ENCODE data around the gene THSD4. TPM values are rescaled to one million over a fixed set of nuclear protein-coding genes. Genes with fewer than 3 reads are reported as not detected.

THSD4 gene
- total and polyA plus RNA-seq, 2 of the 8 experiments (the other 6 are each of a cell fraction or from before 2014, with no cell fraction given): 2.5 to 6.2 TPM

- H2BK120ac ChIP-seq (replicated peaks; ENCODE audit: low read depth, low read length): no peak overlapping the region
- H3K4ac ChIP-seq (replicated peaks; ENCODE audit: insufficient read length, low read depth, low read length): no peak overlapping the region
- no peak overlapping the region for H3K4me2 ChIP-seq (ENCODE audit: insufficient read depth in 1 of 2, low read depth in 2 of 2, low read length in 2 of 2)
- H3K23ac ChIP-seq (ENCODE audit: insufficient read length): no peak overlapping the region
- DNase-seq (ENCODE audit: low read depth in 1 of 2, low spot score in 2 of 2): no peak
- no peak overlapping the region for H3K9ac ChIP-seq (replicated peaks in 1 of 4; ENCODE audit: extremely low read depth in 1 of 4, low read depth in 3 of 4, low read length in 3 of 4)
- 87% methylated on average over 2 of the region's 2 CpGs; no CpG with 5 or more reads in 1 of the 2 experiments for WGBS, 2 experiments (ENCODE audit: extremely low coverage in 1 of 2, insufficient coverage in 1 of 2, insufficient read length in 1 of 2, insufficient replicate concordance in 2 of 2, low coverage in 1 of 2, low lambda C conversion rate in 2 of 2, missing lambda C conversion rate in 1 of 2)
- no peak overlapping the region for H3K27ac ChIP-seq (ENCODE audit: low read depth, low read length)
- no peak overlapping the region for H3K56ac ChIP-seq (replicated peaks; ENCODE audit: insufficient read length, low read depth, low read length)
- H4K20me1 ChIP-seq (replicated peaks in 1 of 2; ENCODE audit: control insufficient read depth in 1 of 2, insufficient read depth in 2 of 2, low read length in 2 of 2): no peaks in the 10 kb centered on the region
- no peak for FAIRE-seq
- no peak overlapping the region for H4K5ac ChIP-seq (ENCODE audit: insufficient read length, low read depth, low read length)
- no peaks in the 10 kb centered on the region for H3K27me3 ChIP-seq (replicated peaks in 1 of 4; ENCODE audit: control insufficient read depth in 3 of 4, extremely low read depth in 1 of 4, insufficient read depth in 3 of 4, low read length in 3 of 4)
- no peak overlapping the region for H3K18ac ChIP-seq (ENCODE audit: extremely low read depth, low read length)
- POLR2A ChIA-PET (ENCODE audit: partially characterized antibody): no interaction called here
- no peak overlapping the region for H2BK12ac ChIP-seq (ENCODE audit: low read depth, low read length)
- no peak overlapping the region for H2AK5ac ChIP-seq (ENCODE audit: low read depth, low read length)
- no peak overlapping the region for H2BK15ac ChIP-seq (ENCODE audit: low read length)
- no peak overlapping the region for H3K14ac ChIP-seq (ENCODE audit: insufficient read length)
- no peaks in the 10 kb centered on the region for H3K9me3 ChIP-seq (ENCODE audit: insufficient read depth in 2 of 2, low read depth in 1 of 2, low read length in 1 of 2)
- no peak overlapping the region for H4K91ac ChIP-seq (replicated peaks; ENCODE audit: insufficient read length, low read length)
- CTCF ChIA-PET (ENCODE audit: partially characterized antibody): interaction anchor here (0.6 to 1.8 kb wide), 11 partner anchors 17 to 792 kb away, joined by 3 to 7 read pairs (median 3); no protein-coding TSS in a partner anchor
- H2BK5ac ChIP-seq (ENCODE audit: low read depth, low read length): no peak overlapping the region
- no peaks in the 10 kb centered on the region for H3K79me1 ChIP-seq (ENCODE audit: low read depth, low read length)
- H2AFZ ChIP-seq (ENCODE audit: low read length): no peak overlapping the region
- H3K79me2 ChIP-seq (ENCODE audit: control insufficient read depth in 1 of 2, insufficient read depth in 2 of 2, low read length in 2 of 2): no peaks in the 10 kb centered on the region
- peaks cover 4 to 8% (median 5%) of the 10 kb centered on the region in 4 experiments; a peak in 5 of 7 replicates for H3K4me1 ChIP-seq (replicated peaks in 1 of 4; ENCODE audit: control insufficient read depth in 3 of 4, insufficient read depth in 4 of 4, low read length in 3 of 4)
- no peak overlapping the region for H2BK20ac ChIP-seq (ENCODE audit: low read length)
- TF ChIP-seq TBP (IDR thresholded peaks at IDR 0.05; ENCODE audit: low read depth, low read length) (no peak), RXRA (IDR thresholded peaks at IDR 0.05; ENCODE audit: insufficient read depth, low read depth, low read length) (no peak), GTF2F1 (IDR thresholded peaks at IDR 0.05; ENCODE audit: borderline replicate concordance, low read depth, low read length) (no peak), KDM5A (IDR thresholded peaks at IDR 0.05; ENCODE audit: low read length) (no peak), ZNF274 (IDR thresholded peaks at IDR 0.05; ENCODE audit: borderline replicate concordance, extremely low read depth, low read length) (no peak), SIRT6 (IDR thresholded peaks at IDR 0.05; ENCODE audit: low read length) (no peak), POLR2AphosphoS5 (IDR thresholded peaks at IDR 0.05; ENCODE audit: low read depth, low read length) (no peak)
- no peak overlapping the region for H3K4me3 ChIP-seq (ENCODE audit: extremely low read depth in 1 of 4, insufficient read depth in 2 of 4, low read depth in 3 of 4, low read length in 4 of 4)
- no peaks in the 10 kb centered on the region for H3K36me3 ChIP-seq (ENCODE audit: control insufficient read depth in 2 of 4, insufficient read depth in 4 of 4, low read length in 3 of 4)
- no peak overlapping the region for H4K8ac ChIP-seq (ENCODE audit: extremely low read depth, insufficient read depth, low read length)
- H3K23me2 ChIP-seq (ENCODE audit: low read depth, low read length): no peaks in the 10 kb centered on the region
These were observed 563.3 kb downstream of the THSD4 start for GRCh38 chr15:71678605-71679004.

Measured in H1 (cell line).